Activated T-cell treated with anti-CD3 and anti-CD28 coated beads, Interleukin-2, amount 50 U/mL, for 4 hours (primary cell): ENCODE measurements around the gene NR5A1. TPM values are rescaled to one million over a fixed set of nuclear protein-coding genes. Genes with fewer than 3 reads are reported as not detected.

Experiments used
- ATAC-seq, 2 donors: fragments of 200-7000 bp; cut with Tn5 transposase; one replicate each; pipeline ENCODE4 v1.10.0; 2021
- DNase-seq: peaks from one replicate; pipeline ENCODE4 v3.0.0-alpha.2; 2020
- H3K27me3 Mint-ChIP-seq: one replicate; pipeline ENCODE4 v1.8.0; 2021; ENCODE audit warnings: low read depth, mixed read lengths
- H3K36me3 Mint-ChIP-seq: one replicate; pipeline ENCODE4 v1.8.0; 2022; ENCODE audit warnings: mixed read lengths; ENCODE audit not compliant: insufficient read depth
- H3K4me1 Mint-ChIP-seq: one replicate; pipeline ENCODE4 v1.8.0; 2021; ENCODE audit warnings: low read depth, mixed read lengths
- H3K4me3 Mint-ChIP-seq: one replicate; pipeline ENCODE4 v1.8.0; 2021; ENCODE audit warnings: mild to moderate bottlenecking, moderate library complexity, mixed read lengths
- H3K9me3 Mint-ChIP-seq: one replicate; pipeline ENCODE4 v1.8.0; 2021; ENCODE audit warnings: mixed read lengths
- total RNA-seq, 3 donors: library from RNA; stranded (reverse); gene quantifications; one replicate each; pipeline ENCODE4 v1.2.1, GENCODE V29; 2021

Gene NR5A1
- total RNA-seq, 3 donors from 2014 or later: 0.08 to 0.16 (median 0.15) TPM

DNA sequence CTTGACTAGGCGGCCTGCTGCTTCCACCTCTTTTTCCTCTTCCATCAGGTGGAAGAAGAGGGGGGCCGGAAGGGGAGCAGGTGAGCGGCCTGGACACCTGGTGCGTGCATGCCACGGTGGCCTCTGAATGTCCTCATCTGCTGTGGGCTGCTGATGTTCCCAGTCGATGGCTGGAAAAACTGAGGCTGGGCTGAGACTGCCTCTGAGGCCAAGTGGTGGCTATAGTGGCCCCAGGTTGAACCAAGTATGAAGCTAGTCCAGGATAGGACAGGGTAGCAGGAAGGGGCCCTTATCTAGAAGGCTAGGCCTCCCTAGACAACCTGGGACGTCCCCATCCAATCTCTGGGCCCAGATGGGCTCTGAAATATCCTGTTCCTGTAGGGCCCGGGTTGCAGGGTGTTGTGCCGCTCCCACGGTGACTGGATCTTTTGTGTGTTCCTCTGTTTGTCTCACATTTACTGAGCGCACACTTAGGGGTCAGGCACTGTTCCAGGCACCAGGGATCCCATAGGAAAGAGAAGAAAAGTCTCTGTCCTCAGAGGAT, 753 bp upstream of the NR5A1 start:
- H3K9me3 Mint-ChIP-seq: no peaks in the 10 kb centered on the region
- no peak overlapping the region for H3K4me3 Mint-ChIP-seq
- peaks cover 38% of the 10 kb centered on the region for H3K27me3 Mint-ChIP-seq
- H3K4me1 Mint-ChIP-seq: peaks cover 5% of the 10 kb centered on the region
- H3K36me3 Mint-ChIP-seq: no peaks in the 10 kb centered on the region
- DNase-seq (no peak), ATAC-seq (no peak)

- Mint-ChIP-seq H3K4me1 (peaks cover 5% of the 10 kb centered on the region), H3K4me3 (no peak overlapping the region), H3K9me3 (no peaks in the 10 kb centered on the region), H3K36me3 (no peaks in the 10 kb centered on the region), H3K27me3 (peaks cover 37% of the 10 kb centered on the region)
- no peak for ATAC-seq
- no peak for DNase-seq
Observed at GRCh38 chr9:124506433-124506832, 766 bp downstream of the NR5A1 start.

DNA sequence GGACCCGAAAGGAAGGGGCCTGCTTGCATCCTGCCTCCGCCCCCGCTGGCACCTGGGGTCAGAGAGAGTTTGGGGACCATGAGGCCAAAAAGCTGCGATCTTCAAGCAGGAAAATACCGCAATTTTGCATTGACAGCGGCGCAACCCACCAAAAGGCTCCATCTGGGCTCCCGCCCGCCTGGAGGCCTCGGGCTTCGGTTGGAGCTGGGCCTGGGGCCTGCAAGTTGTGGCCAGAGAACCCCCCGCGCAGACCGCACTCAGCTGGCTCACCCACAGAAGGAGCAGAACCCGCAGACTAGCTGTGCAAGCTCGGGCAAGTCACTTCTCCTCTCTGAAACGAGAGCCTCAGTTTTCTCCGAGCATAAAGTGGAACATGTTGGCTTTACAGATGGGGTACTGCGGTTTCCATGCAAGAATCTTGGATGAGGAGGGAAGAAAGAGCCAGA, 1.3 kb downstream of the NR5A1 start:
- H3K4me3 Mint-ChIP-seq: no peak overlapping the region
- H3K36me3 Mint-ChIP-seq: no peaks in the 10 kb centered on the region
- H3K27me3 Mint-ChIP-seq: peaks cover 34% of the 10 kb centered on the region
- ATAC-seq (no peak), DNase-seq (no peak)
- H3K9me3 Mint-ChIP-seq: no peaks in the 10 kb centered on the region
- H3K4me1 Mint-ChIP-seq: peaks cover 5% of the 10 kb centered on the region

DNA sequence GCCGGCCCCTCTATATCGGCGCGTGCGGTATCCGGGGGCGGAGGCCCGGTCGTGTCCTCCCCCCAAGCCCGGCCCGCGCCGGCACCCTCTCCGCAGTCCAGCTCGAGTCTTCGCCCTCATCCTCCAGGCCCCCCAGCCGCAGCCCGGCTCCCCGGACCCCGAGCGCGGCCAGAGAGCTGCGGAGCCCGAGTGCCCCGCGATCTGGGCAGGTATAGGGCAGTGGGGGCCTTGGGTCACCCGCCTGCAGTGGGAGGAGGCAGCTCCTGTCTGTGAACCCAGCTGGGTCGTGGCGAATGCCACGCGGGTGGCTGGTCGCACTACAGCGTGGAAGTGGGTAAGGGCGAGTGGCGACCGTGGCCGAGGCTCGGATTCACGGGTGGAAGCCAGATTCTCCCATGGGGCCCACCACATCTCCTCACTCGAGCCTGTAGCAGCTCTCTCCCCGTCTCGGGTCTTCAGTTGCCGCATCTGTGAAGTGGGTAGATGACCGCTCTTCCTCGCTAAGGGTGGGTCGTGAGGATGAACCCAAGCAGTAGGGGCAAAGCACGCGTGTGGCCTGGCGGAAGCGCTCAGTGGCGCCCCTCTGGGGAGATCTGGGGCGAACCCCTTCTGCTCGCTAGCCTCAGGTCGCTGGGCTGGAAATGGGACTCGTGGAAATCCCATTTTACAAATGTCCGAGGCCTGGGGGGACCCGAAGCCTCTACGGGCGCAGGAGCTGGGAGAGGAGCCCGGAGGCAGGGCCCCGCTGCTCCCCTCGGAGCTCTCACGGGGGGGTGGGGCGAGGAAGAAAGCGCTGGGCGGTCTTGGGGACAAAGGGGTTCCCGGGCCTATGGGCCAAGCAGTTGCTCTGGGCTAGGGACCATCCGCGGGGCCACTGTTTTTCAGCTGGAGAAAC, 1.9 kb downstream of the NR5A1 start:
- H3K36me3 Mint-ChIP-seq: no peaks in the 10 kb centered on the region
- peaks cover 5% of the 10 kb centered on the region for H3K4me1 Mint-ChIP-seq
- ATAC-seq (peak in 1 of 2 donors; percentile 28), DNase-seq (no peak)
- no peaks in the 10 kb centered on the region for H3K9me3 Mint-ChIP-seq
- H3K4me3 Mint-ChIP-seq: no peak overlapping the region
- H3K27me3 Mint-ChIP-seq: peaks cover 37% of the 10 kb centered on the region

DNA sequence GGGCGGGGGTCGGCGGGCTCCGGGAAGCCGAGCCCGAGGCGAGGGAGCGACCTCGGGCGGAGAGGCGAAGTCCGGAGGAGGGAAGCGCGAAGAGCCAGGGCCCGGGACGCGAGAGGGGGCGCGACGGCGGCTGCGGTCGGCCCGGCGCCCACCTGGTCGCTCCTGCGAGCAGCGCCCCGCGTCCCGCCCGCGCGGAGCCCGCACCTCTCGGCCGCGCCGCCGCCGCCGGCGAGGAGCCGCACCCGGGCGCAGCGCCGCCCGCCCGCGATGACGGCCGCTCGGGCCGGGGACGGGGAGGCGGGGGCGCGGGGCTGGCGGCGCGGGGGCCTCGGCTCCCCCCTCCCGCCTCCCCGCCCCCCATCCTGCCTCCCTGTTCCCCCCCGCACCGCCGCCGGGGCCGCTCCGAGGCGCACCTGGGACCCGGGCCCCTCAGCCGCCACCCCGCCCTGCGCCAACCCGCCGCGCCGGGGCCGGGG, 2.6 kb downstream of the NR5A1 start:
- peak; percentile 14 to 32 for ATAC-seq
- no peak overlapping the region for H3K4me3 Mint-ChIP-seq

DNA sequence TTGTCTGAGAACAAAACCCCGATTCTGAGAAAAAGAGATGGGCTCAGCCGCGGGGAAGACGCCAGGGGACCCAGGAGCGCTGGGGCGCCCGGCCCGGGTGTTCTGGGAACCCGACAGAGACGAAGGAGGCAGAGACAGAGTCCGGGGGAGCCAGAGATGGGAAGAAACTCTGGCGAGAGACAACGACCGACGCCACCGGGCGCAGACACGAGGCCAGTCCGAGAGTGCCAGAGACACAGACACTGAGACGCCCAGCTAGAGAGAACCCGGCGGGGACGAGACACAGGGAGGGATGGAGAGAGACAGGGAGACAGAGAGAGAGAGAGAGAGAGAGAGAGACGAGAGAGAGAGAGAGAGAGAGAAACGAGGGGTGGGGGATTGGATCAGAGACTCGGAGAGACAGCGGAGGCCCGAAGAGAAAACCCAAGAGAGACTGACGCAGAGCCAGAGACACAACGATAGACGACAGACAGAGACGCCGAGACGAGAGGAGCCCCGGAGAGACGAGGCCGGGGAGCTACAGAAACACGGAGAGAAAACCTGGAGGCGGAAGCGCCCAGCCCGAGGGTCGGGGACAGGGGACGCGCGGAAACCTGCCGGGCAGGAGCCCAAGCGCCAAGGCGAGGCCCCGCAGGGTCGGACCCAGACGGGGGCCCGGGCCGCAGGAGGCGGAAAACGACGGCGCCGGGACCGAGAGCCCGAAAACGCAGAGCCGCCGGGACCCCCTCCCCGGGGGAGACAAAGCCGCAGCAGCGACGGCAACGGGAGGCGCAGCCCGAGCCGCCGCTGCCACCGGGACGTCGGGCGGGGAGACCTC, 3.3 kb downstream of the NR5A1 start:
- Mint-ChIP-seq H3K4me1 (peaks cover 8% of the 10 kb centered on the region), H3K4me3 (peak overlapping the region; percentile 74), H3K9me3 (no peaks in the 10 kb centered on the region), H3K27me3 (peaks cover 41% of the 10 kb centered on the region), H3K36me3 (no peaks in the 10 kb centered on the region)
- ATAC-seq: no peak
- DNase-seq: no peak

More for the DNA sequence above, 2.6 kb downstream of the NR5A1 start:
- Mint-ChIP-seq H3K27me3 (peaks cover 39% of the 10 kb centered on the region), H3K36me3 (no peaks in the 10 kb centered on the region), H3K4me1 (peaks cover 5% of the 10 kb centered on the region), H3K9me3 (no peaks in the 10 kb centered on the region)
- DNase-seq: no peak

DNA sequence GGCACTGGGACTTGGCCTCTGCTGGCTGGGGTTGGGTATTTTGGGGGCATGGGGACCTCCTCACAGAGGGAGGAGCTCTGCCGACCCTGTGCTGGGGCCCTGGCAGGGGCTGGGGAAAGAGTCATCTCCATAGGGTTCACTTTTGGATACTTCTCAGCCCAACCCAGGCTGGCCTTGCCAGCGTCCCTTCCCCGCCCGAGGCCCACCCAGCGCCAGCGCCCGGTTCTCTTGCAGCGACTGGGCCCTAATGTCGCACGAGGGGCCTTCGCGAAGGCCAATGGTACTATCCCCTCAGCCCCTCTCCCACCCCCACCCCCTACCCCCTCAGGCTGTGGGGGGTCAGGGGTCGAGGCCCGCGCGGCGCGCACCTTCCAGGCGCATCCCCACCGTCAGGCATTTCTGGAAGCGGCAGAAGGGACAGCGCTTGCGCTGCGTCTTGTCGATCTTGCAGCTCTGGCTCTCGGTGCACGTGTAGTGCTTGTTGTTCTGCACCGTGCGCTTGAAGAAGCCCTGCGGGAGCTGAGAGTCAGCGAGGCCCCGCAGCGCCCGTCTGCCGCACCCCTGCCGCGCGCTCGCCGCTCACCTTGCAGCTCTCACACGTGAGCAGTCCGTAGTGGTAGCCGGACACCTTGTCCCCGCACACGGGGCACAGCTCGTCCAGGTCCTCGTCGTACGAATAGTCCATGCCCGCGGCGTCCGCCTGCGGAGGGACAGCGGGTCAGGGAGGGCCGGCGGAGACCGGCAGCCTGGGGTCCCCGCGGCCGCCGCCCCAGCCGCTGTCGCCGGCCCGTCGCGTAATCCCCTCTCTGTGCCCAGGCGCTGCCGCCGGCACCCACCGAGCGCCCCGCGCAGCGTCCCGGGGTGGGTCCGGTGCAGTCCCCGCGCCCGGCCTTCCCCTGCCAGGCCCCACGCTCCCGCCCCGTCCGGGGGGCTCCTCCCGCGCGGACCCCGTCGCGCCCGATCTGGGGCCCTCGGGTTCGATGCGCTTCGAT, 4.2 kb downstream of the NR5A1 start:
- Mint-ChIP-seq H3K4me3 (no peak overlapping the region), H3K4me1 (peaks cover 8% of the 10 kb centered on the region), H3K9me3 (no peaks in the 10 kb centered on the region), H3K27me3 (peaks cover 41% of the 10 kb centered on the region), H3K36me3 (no peaks in the 10 kb centered on the region)
- no peak for DNase-seq
- no peak for ATAC-seq

DNA sequence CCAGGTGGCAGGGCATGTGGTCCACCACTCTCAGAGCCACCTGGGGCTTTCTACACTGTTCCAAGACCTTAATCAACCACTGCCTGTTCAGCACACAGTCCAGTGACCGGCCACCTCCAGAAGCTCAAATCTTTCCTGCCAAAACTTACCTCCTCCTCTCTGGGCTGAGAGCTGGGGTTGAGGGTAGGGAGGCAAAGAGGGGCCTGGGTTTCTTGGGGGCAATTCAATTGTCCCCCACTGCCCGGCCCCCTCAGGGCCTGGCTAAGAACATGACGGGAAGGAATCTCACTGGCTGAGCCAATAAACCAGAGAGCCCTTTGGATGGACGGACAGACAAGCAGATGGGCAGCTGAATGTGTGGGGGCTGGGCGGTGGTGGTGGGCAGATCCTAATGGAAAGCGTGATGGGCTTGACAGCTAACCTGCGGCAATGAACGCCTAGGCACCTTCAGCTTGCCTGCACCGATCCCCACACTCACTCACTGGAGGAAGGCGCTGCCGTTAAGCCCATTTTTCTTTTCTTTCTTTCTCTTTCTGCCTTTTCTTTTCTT, 5.4 kb downstream of the NR5A1 start:
- DNase-seq (no peak), ATAC-seq (no peak)
- H3K27me3 Mint-ChIP-seq: peaks cover 43% of the 10 kb centered on the region
- no peaks in the 10 kb centered on the region for H3K36me3 Mint-ChIP-seq
- H3K4me3 Mint-ChIP-seq: no peak overlapping the region
- H3K9me3 Mint-ChIP-seq: no peaks in the 10 kb centered on the region
- peaks cover 8% of the 10 kb centered on the region for H3K4me1 Mint-ChIP-seq

GRCh38 chr9:124500796-124501611, 6.2 kb downstream of the NR5A1 start:
- H3K36me3 Mint-ChIP-seq: no peaks in the 10 kb centered on the region
- no peak for ATAC-seq
- peaks cover 35% of the 10 kb centered on the region for H3K27me3 Mint-ChIP-seq

DNA sequence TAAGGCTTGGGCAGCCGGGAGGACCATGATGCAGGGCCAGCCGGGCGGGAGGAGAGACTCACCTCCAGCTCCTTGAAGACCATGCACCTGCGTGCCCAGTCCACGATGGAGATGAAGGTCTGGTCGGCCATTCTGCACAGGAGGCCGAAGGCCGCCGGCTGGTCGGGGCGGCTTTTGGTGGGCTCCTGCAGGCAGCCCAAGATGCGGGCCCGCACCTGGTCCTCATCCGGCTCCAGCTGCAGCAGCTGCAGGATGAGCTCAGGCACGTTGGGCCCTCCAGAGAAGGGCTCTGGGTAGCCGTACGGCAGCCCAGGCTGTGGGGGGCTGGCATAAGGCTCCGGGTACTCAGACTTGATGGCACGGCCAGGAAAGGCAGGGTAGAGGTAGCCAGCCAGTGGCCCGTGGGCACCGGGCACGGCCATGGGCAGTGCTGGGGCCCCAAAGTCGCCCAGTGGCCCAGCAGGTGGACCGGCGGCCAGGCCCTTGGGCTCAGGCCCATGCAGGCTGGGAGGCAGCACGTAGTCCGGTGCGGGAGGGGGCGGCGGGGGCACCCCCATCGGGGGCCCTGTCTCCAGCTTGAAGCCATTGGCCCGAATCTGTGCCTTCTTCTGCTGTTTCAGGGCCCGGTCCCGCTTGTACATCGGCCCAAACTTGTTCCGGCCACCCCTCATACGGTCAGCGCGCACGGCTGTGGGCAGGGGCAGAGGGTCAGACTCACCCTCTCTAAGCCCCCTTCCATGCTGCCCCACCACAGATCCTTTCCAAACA, 7.0 kb downstream of the NR5A1 start:
- Mint-ChIP-seq H3K27me3 (peaks cover 29% of the 10 kb centered on the region), H3K4me1 (peaks cover 16% of the 10 kb centered on the region), H3K36me3 (no peaks in the 10 kb centered on the region), H3K4me3 (no peak overlapping the region), H3K9me3 (no peaks in the 10 kb centered on the region)
- no peak for ATAC-seq
- DNase-seq: no peak

More at GRCh38 chr9:124500796-124501611, 6.2 kb downstream of the NR5A1 start:
- H3K9me3 Mint-ChIP-seq: no peaks in the 10 kb centered on the region
- DNase-seq: no peak
- peaks cover 12% of the 10 kb centered on the region for H3K4me1 Mint-ChIP-seq
- H3K4me3 Mint-ChIP-seq: no peak overlapping the region

GRCh38 chr9:124499216-124499615, 8.0 kb downstream of the NR5A1 start:
- Mint-ChIP-seq H3K9me3 (no peaks in the 10 kb centered on the region), H3K4me3 (no peak overlapping the region), H3K36me3 (no peaks in the 10 kb centered on the region), H3K27me3 (peaks cover 27% of the 10 kb centered on the region), H3K4me1 (peaks cover 16% of the 10 kb centered on the region)
- DNase-seq: no peak
- ATAC-seq: no peak

GRCh38 chr9:124498499-124499146, 8.6 kb downstream of the NR5A1 start:
- Mint-ChIP-seq H3K4me1 (peaks cover 11% of the 10 kb centered on the region), H3K36me3 (no peaks in the 10 kb centered on the region), H3K27me3 (peaks cover 22% of the 10 kb centered on the region), H3K4me3 (no peak overlapping the region), H3K9me3 (no peaks in the 10 kb centered on the region)
- DNase-seq: no peak
- ATAC-seq: no peak
